HL-60 (cell line): ENCODE measurements around the gene MOV10L1.

Experiments
- DNase-seq, 2 experiments: peaks; one replicate each; pipeline ENCODE4 v3.0.0-alpha.2; 2010 to 2020; ENCODE audit warnings: low read depth in 1 of 2, low spot score in 1 of 2
- H3K27ac ChIP-seq: fragments of 250-450 bp; sonication (Bioruptor Pico); replicated peaks from 2 replicates; pipeline ENCODE4 v1.5.1; 2020; ENCODE audit warnings: mild to moderate bottlenecking, moderate library complexity
- H3K27me3 ChIP-seq: fragments of 250-450 bp; sonication (Bioruptor Pico); 2 replicates; pipeline ENCODE4 v1.5.1; 2021; ENCODE audit warnings: mild to moderate bottlenecking, moderate library complexity; ENCODE audit not compliant: insufficient read depth, poor library complexity, severe bottlenecking
- H3K4me3 ChIP-seq: replicated peaks from 2 replicates; pipeline ENCODE4 v1.5.1; 2011; ENCODE audit warnings: mild to moderate bottlenecking, control low read depth, low read length; ENCODE audit not compliant: insufficient read depth
- CTCF ChIP-seq: IDR thresholded peaks from one replicate; pipeline ENCODE4 v1.5.1; 2011; ENCODE audit warnings: low read length, control low read depth, inconsistent platforms; ENCODE audit not compliant: insufficient read depth
- GABPA ChIP-seq: IDR thresholded peaks from 2 replicates; pipeline ENCODE4 v1.6.1; 2012; ENCODE audit warnings: low read depth
- POLR2AphosphoS5 ChIP-seq: IDR thresholded peaks from 2 replicates; pipeline ENCODE4 v1.6.1; 2012; ENCODE audit warnings: low read depth
- REST ChIP-seq: IDR thresholded peaks from 2 replicates; pipeline ENCODE4 v1.6.1; 2012; ENCODE audit warnings: low read depth; ENCODE audit not compliant: insufficient replicate concordance
- SPI1 ChIP-seq: IDR thresholded peaks from 2 replicates; pipeline ENCODE4 v1.6.1; 2012; ENCODE audit warnings: low read depth, mild to moderate bottlenecking, borderline replicate concordance

The MOV10L1 gene

GRCh38 chr22:50148166-50148500 is 58.3 kb downstream of the MOV10L1 start:
- peak overlapping the region; percentile 76 for H3K27ac ChIP-seq
- no peaks in the 10 kb centered on the region for H3K27me3 ChIP-seq
- H3K4me3 ChIP-seq: no peak overlapping the region
- no peak for TF ChIP-seq REST
- no peak for TF ChIP-seq POLR2AphosphoS5
- TF ChIP-seq CTCF: no peak
- TF ChIP-seq SPI1: no peak
- no peak for TF ChIP-seq GABPA
- peak in 1 of 2 experiments; percentile 32 for DNase-seq

GRCh38 chr22:50148991-50149721 is 59.4 kb downstream of the MOV10L1 start:
- Histone ChIP-seq H3K27me3 (no peaks in the 10 kb centered on the region), H3K27ac (peak overlapping the region; percentile 76), H3K4me3 (no peak overlapping the region)
- TF ChIP-seq CTCF (peak; percentile 98), GABPA (no peak), SPI1 (peak; percentile 86; the same call in 1 of the 2 replicates), REST (no peak), POLR2AphosphoS5 (no peak)
- peak; percentile 86 for DNase-seq

GRCh38 chr22:50150161-50151129 is 60.6 kb downstream of the MOV10L1 start:
- TF ChIP-seq POLR2AphosphoS5 (no peak), CTCF (no peak), GABPA (no peak), REST (no peak), SPI1 (no peak)
- H3K4me3 ChIP-seq: no peak overlapping the region

More at GRCh38 chr22:50150161-50151129, 60.6 kb downstream of the MOV10L1 start:
- Histone ChIP-seq H3K27me3 (no peaks in the 10 kb centered on the region), H3K27ac (no peak overlapping the region)
- no peak for DNase-seq
